Epithelial cell of esophagus (primary cell): Measurements from ENCODE around the gene HECW1.

Experiments
- DNase-seq: peaks from one replicate; pipeline ENCODE4 v3.0.0; 2010; ENCODE audit warnings: low read depth
- H3K4me3 ChIP-seq: 2 replicates; pipeline ENCODE4 v1.5.1; 2011; ENCODE audit warnings: mild to moderate bottlenecking, low read length, control low read depth
- TF ChIP-seq, protein P1 (sequence below): IDR thresholded peaks from 2 replicates; pipeline ENCODE4 v1.5.1; 2011; ENCODE audit warnings: low read depth, mild to moderate bottlenecking, low read length, control low read depth, inconsistent platforms; ENCODE audit not compliant: insufficient read depth; ENCODE audit errors: missing control alignments

HECW1 gene

DNA sequence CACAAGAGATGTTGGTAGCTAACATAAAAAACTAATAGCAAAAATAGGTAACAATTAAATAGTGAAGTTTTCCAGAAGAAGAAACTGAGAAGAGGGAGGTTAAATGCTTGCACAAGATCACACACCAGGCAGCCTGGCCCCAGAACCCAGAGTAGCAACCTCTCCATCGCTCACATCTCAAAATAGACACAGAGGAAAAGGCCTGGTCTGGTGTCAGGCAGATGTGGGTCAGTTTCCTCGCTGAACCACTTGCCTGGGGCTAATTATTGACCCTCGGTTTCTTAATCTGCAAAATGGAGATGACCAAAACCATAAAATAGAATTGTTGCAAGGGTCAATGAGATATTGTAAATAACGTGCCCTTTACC lies 425.9 kb downstream of the HECW1 start:
- TF ChIP-seq, protein P1, sequence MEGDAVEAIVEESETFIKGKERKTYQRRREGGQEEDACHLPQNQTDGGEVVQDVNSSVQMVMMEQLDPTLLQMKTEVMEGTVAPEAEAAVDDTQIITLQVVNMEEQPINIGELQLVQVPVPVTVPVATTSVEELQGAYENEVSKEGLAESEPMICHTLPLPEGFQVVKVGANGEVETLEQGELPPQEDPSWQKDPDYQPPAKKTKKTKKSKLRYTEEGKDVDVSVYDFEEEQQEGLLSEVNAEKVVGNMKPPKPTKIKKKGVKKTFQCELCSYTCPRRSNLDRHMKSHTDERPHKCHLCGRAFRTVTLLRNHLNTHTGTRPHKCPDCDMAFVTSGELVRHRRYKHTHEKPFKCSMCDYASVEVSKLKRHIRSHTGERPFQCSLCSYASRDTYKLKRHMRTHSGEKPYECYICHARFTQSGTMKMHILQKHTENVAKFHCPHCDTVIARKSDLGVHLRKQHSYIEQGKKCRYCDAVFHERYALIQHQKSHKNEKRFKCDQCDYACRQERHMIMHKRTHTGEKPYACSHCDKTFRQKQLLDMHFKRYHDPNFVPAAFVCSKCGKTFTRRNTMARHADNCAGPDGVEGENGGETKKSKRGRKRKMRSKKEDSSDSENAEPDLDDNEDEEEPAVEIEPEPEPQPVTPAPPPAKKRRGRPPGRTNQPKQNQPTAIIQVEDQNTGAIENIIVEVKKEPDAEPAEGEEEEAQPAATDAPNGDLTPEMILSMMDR, result no peak
- H3K4me3 ChIP-seq, result no peak overlapping the region
- no peak for DNase-seq

DNA sequence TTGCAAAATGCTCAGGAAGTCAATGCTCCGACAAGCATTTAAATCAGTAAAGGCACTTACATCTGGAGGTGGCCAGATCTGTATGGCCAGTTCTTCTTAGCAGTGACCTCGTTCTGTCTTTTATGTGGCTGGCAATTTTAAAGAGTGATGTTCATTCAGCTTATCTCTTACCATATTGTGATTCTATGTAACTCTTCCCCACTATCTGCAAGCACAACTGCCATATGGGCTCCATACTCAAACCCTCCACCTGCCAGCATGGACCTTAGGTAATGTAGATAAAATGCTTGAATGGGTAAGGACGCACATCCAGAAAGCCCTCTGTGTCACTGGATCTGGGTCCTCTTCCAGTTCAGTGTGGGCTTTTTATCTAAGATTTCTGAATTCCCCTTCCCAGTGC lies 428.0 kb downstream of the HECW1 start:
- H3K4me3 ChIP-seq, result no peak overlapping the region
- TF ChIP-seq, protein P1, result no peak
- no peak for DNase-seq

DNA sequence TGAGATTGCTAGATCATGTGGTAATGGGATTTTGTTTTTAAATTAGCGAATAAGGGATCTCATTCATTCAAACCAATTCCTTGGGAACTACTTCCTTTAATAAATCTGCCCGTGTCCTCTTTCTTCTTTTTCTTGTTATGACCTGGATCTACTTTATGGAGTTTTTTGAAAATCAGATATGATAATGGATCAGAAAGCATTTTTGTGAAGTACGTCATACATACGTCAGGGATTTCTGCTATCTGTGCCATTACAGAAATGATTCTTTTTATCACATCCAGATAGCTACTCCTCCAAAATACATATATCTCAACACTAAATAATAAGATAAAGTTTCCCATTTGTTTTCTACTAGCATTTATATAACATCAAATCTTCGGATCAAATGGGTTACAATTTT lies 430.3 kb downstream of the HECW1 start:
- TF ChIP-seq, protein P1, result no peak
- no peak for DNase-seq
- H3K4me3 ChIP-seq, result no peak overlapping the region

DNA sequence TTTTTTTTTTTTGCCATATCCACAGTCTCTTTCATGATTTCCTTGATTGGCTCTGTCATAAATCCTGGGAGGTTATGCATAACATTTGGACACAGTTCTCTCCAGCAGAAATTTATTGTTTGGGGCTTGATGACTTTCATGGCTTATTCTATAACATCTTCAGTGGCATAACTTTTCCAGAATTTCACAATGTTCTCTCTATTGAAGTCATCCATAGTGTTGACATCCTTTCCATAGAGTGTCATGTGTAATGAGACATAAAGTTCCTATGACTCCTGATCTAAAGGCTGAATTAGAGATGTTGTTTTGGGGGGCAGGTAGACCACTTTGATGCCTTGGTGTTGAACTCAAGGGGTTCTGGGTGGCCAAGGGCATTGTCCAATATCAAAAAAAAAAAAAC lies 433.8 kb downstream of the HECW1 start:
- H3K4me3 ChIP-seq, result no peak overlapping the region
- TF ChIP-seq, protein P1, result no peak
- peak; percentile 36 for DNase-seq

DNA sequence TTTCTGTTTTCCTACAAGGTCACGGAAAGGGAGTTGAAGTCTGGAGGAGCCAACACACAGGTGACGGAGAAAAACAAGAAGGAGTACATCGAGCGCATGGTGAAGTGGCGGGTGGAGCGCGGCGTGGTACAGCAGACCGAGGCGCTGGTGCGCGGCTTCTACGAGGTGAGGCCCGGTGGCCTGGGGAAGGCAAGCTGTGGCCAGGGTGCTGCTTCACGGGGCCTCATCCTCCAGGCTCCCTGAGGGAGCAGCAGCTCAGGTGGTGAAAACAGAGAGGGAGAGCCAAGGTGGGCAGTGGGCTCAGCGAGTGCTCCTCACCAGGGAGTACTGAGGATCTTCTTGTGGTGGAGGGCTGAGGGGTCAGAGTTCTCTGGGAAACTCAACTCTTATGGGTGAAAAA lies 438.0 kb downstream of the HECW1 start:
- TF ChIP-seq, protein P1, result no peak

DNA sequence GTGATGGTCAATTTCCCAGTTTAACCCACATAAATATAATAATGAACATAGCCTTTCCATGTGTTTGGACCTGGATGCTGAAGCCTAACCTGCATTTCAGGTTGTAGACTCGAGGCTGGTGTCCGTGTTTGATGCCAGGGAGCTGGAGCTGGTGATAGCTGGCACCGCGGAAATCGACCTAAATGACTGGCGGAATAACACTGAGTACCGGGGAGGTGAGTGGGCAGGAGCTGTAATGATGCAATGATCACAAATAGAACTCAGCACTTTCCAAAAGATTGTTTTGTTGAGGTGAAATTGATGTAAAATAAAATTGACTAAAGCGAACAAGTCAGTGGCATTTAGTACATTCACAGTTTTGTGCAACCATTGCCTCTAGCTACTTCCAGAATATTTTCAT lies 439.7 kb downstream of the HECW1 start:
- TF ChIP-seq, protein P1, result no peak
- DNase-seq, result no peak

More for the DNA sequence above, 438.0 kb downstream of the HECW1 start:
- no peak for DNase-seq
- no peak overlapping the region for H3K4me3 ChIP-seq

DNA sequence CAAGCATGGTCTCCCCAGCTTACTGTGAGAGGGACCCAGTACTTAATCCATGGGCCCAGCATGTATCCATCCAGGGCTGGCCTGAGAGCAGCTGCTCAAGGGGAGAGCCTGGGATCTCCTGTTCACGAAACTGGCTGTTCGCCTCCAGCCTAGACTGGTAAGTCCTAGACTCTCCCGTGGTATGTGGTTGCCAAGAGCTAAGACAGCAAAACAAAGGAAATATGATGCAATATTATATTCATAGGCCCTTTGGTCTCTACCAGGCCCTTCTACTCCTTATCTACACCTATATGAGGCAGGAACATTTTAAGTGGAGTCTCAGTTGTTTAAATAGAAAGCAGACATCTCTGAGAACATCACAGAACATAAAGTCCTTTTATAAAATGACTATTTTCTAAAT lies 441.6 kb downstream of the HECW1 start:
- TF ChIP-seq, protein P1, result no peak
- H3K4me3 ChIP-seq, result no peak overlapping the region
- peak; percentile 76 for DNase-seq

More for the DNA sequence above, 439.7 kb downstream of the HECW1 start:
- H3K4me3 ChIP-seq, result no peak overlapping the region
